ENCODE measurements around the gene CACNA2D3.

- TF ChIP-seq CTCF (IDR thresholded peaks at IDR 0.05; ENCODE audit: poor library complexity) = no peak
- TF ChIP-seq EZH2phosphoT487 (IDR thresholded peaks at IDR 0.05; ENCODE audit: low read depth, severe bottlenecking, unreplicated experiment) = no peak
- no peak for TF ChIP-seq EZH2 (IDR thresholded peaks at IDR 0.05; ENCODE audit: borderline replicate concordance)
Measured at GRCh38 chr3:55091381-55092225, 969.3 kb downstream of the CACNA2D3 start.

All from hepatocyte (in vitro differentiated cells).